H54 (cell line): Measurements from ENCODE around the gene DUSP14.
A peak's percentile ranks its signal among the peaks of the same experiment; 100 is the strongest.

Source experiments
- DNase-seq: peaks from one replicate; pipeline ENCODE4 v3.0.0; 2011; ENCODE audit warnings: low spot score, mixed read lengths; ENCODE audit not compliant: insufficient read length
- FAIRE-seq: peaks from 3 replicates; lab custom pipeline; 2011; peaks lifted over from hg19 to GRCh38; lab: Jason Lieb, UNC
- POLR2A ChIP-seq: IDR thresholded peaks from 2 replicates; pipeline ENCODE4 v1.6.1; 2011; ENCODE audit warnings: low read depth, mild to moderate bottlenecking, low read length

DUSP14 gene

DNA sequence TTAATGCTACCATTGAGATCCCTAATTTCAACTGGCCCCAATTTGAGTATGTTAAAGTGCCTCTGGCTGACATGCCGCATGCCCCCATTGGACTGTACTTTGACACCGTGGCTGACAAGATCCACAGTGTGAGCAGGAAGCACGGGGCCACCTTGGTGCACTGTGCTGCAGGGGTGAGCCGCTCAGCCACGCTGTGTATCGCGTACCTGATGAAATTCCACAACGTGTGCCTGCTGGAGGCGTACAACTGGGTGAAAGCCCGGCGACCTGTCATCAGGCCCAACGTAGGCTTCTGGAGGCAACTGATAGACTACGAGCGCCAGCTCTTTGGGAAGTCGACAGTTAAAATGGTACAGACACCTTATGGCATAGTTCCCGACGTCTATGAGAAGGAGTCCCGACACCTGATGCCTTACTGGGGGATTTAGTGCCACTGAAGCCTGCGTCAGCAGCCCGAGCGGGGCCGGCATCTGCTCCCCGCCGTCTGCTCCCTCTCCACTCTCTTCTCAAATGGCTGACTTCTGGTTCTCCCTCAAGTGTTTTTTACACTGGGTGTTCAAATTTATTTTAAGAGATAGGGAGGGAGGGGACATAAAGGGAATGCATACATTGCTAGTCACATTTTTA is 22.9 kb downstream of the DUSP14 start:
- DNase-seq (no peak), FAIRE-seq (no peak)
- no peak for TF ChIP-seq POLR2A

DNA sequence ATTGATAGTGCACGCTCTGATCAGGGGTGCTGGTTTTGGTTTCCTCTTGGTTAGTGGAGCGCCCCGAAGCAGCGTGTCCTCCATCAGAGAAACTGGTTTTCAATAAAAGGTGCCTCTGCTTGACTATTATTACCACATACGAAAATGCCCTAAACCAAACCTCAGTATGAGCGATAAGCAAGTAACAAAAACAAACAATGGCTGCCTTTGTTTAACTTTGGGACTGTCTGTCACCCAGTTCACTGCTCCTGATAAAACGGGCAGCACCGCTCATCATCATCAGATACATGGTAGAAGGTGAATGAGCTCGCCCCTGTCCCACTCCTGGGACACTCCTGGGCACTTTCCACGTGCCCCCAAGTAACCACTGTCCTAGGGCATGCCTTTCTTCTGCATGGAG is 24.0 kb downstream of the DUSP14 start:
- no peak for FAIRE-seq

DNA sequence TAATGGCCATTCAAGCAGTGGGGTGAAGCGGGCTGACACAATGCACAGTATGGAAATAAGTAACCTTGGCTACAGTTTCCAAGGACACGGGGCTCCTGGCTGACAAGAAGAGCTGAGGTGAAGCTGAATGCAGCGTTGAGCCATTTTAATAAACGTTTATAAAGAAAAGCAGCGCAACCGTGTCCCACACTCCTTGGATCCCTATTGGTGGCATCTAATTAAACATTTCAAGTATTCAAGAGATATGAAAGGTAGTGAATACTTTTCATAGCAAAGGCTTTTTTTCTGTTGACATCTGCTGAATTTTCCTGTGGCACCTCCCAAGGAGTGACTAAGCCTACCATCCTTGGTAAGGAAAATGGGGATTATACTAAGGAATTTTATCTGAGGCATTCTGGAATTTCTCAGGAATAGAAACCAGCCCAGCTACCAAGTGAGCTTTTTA is 26.5 kb downstream of the DUSP14 start:
- TF ChIP-seq POLR2A, result no peak
- no peak for FAIRE-seq
- peak; percentile 22 for DNase-seq

More for the DNA sequence above, 24.0 kb downstream of the DUSP14 start:
- TF ChIP-seq POLR2A, result no peak
- no peak for DNase-seq

GRCh38 chr17:37517881-37518280 is 28.2 kb downstream of the DUSP14 start:
- no peak for DNase-seq
- no peak for TF ChIP-seq POLR2A
- no peak for FAIRE-seq

- DNase-seq (no peak), FAIRE-seq (no peak)
- TF ChIP-seq POLR2A, result no peak
Observed at GRCh38 chr17:37518826-37519225, 29.1 kb downstream of the DUSP14 start.

DNA sequence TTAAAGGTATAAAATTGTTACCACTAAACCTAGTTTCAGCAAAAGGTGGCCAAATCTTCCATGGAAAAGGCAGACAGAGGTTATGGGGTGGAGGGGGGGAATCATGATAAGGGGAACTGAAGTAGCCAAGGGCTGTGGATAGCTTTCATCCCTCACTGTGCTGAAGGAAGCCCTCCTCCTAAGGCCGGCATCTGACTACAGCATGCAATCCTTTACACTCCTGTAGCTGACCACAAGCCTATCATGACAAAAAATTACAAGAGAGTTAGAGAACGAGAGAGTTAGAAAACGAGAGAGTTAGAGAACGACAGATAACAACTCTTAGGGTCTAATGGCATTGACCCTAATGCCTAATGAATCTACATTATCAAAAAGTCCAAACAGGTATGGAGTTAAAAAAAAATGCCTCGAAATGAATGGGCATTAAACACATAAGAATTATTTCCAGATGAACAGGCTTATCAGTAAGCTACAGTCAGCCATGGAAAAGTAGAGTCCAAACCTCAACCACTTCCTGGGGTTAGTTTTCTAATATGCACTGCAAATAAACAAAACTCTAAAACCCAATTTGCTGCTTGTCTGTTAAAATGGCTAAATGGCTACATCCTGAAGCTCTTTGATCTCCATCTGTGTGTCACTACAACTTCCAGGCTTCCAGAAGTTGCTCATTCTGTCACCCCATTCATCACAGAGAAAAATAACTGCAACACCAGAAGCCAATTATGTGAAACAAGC is 29.7 kb downstream of the DUSP14 start:
- no peak for FAIRE-seq

GRCh38 chr17:37520174-37520573 is 30.5 kb downstream of the DUSP14 start:
- no peak for TF ChIP-seq POLR2A
- DNase-seq, result no peak
- no peak for FAIRE-seq

More for the DNA sequence above, 29.7 kb downstream of the DUSP14 start:
- no peak for TF ChIP-seq POLR2A
- DNase-seq, result no peak

DNA sequence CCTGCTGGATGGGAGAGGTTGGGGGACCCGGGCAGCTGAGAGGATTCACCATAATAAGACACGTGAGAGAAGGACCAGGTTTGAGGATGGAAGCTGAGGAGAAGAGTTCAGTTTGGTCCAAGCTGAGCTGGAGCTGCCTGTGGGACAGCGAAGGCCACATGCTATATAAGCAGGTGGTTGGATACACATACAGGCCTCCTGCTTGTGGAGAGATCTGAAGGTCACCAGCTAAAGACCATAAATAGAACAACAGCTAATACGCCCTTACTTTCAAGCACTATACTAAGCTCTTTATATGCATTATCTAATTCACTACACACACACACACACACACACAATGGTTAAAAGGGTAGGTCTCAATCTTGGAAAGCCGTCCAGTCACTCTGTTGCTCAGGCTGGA is 32.1 kb downstream of the DUSP14 start:
- TF ChIP-seq POLR2A, result no peak
- DNase-seq (no peak), FAIRE-seq (no peak)

DNA sequence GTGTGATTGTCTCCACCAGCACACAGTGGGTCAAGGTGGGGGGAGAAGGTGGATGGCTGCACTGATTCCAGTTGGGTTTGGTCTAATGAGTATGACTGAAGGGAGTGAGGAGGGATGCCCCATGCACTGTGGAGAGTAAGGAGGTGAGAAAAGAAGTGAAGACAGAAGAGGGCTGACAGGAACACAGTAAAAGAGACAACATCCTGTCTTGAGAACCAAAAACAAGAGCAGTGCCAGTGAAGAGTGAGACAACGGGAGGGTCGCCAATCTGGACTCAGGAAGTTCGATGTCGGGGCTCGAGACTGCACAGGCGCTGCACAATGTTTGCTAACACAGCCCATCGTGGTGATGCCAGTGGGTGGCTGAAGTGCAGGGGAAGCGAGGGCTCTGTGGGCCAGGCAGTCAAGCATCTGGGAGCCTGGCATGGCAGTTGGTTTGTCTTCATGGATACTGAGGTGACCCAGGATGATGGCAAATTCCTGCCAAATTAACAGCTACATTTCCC is 34.1 kb downstream of the DUSP14 start:
- DNase-seq, result no peak
- FAIRE-seq, result no peak
- no peak for TF ChIP-seq POLR2A

- DNase-seq (peak; percentile 19), FAIRE-seq (no peak)
- TF ChIP-seq POLR2A, result no peak
Observed at GRCh38 chr17:37527249-37527851, 37.7 kb downstream of the DUSP14 start.

GRCh38 chr17:37530420-37530819 is 40.7 kb downstream of the DUSP14 start:
- no peak for DNase-seq
- FAIRE-seq, result no peak
- TF ChIP-seq POLR2A, result no peak

- no peak for DNase-seq
- TF ChIP-seq POLR2A, result no peak
- no peak for FAIRE-seq
Observed at GRCh38 chr17:37532756-37533155, 43.1 kb downstream of the DUSP14 start.

- DNase-seq (no peak), FAIRE-seq (no peak)
- TF ChIP-seq POLR2A, result no peak
Observed at GRCh38 chr17:37535906-37536305, 46.2 kb downstream of the DUSP14 start.

GRCh38 chr17:37538981-37539659 is 49.4 kb downstream of the DUSP14 start:
- TF ChIP-seq POLR2A, result no peak
- DNase-seq, result no peak
- no peak for FAIRE-seq
